ENCODE results near the gene RPL13A. TPM values are rescaled to one million over a fixed set of nuclear protein-coding genes. Genes with fewer than 3 reads are reported as not detected.

The RPL13A gene
- total and polyA plus RNA-seq, 9 of the 15 experiments (the other 6 are each of a cell fraction or from before 2014, with no cell fraction given), result 1,744 to 5,482 (median 2,949) TPM

DNA sequence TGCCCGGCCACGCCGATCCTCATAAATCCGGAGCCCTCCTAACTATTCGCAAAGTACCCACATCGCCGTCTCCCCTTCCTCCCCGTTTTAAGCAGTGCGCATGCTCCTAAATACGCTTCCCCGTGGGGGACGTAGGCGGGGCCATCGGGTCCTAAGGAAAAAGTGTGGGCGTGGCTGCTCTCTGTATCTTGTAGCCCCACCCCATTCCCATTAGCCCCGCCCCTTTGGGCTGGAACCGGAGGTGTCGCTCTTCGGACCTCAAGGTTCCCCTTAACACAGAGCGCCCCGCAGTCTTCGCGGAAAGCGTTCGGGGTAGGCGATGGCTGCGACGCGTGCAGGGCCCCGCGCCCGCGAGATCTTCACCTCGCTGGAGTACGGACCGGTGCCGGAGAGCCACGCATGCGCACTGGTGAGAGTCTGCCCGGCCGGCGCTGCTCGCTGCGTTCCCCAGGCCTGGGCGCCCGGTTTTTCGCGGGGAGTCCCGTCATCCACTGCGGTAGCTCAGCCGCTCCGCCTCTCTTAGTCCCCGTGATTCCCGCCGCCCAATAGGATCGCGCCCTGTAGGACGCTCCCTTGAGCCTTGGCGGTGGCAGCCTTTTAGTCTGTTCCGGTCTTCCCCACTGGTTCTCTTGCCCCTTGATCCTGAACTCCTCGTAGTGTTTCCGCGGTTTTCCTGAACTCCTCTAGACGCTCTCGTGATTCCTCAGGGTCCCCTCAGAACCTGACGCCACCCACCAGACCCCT lies 34.2 kb upstream of the RPL13A start, which contains the start of gene ALDH16A1 (continued):
- TF ChIP-seq SMARCC2 (IDR thresholded peaks at IDR 0.05; ENCODE audit: low read depth), result no peak
- no peak for TF ChIP-seq PTBP1 (IDR thresholded peaks at IDR 0.05; ENCODE audit: low read depth, low read length)
- TF ChIP-seq NCOA6 (IDR thresholded peaks at IDR 0.05), result no peak
- TF ChIP-seq HIVEP1 (CRISPR knock-in tag; IDR thresholded peaks at IDR 0.05), result no peak
- peak; percentile 33; the same call in 1 of the 2 replicates for TF ChIP-seq ELF2 (CRISPR knock-in tag; IDR thresholded peaks at IDR 0.05)
- TF ChIP-seq PTTG1 (tag; IDR thresholded peaks at IDR 0.05; ENCODE audit: low read depth), result no peak
- TF ChIP-seq, protein P1, sequence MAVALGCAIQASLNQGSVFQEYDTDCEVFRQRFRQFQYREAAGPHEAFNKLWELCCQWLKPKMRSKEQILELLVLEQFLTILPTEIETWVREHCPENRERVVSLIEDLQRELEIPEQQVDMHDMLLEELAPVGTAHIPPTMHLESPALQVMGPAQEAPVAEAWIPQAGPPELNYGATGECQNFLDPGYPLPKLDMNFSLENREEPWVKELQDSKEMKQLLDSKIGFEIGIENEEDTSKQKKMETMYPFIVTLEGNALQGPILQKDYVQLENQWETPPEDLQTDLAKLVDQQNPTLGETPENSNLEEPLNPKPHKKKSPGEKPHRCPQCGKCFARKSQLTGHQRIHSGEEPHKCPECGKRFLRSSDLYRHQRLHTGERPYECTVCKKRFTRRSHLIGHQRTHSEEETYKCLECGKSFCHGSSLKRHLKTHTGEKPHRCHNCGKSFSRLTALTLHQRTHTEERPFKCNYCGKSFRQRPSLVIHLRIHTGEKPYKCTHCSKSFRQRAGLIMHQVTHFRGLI (CRISPR knock-in tag; IDR thresholded peaks at IDR 0.05), result no peak
- no peak for TF ChIP-seq ZNF57 (CRISPR knock-in tag; IDR thresholded peaks at IDR 0.05)
- TF ChIP-seq ZNF583 (CRISPR knock-in tag; IDR thresholded peaks at IDR 0.05), result no peak
- TF ChIP-seq BDP1 (IDR thresholded peaks at IDR 0.05; ENCODE audit: insufficient read depth, insufficient read length), result no peak
- 0 out of 2 replicates have a peak, but pooled peaks have one; percentile 27 for TF ChIP-seq SOX6 (IDR thresholded peaks at IDR 0.05)
- TF ChIP-seq, protein P2, sequence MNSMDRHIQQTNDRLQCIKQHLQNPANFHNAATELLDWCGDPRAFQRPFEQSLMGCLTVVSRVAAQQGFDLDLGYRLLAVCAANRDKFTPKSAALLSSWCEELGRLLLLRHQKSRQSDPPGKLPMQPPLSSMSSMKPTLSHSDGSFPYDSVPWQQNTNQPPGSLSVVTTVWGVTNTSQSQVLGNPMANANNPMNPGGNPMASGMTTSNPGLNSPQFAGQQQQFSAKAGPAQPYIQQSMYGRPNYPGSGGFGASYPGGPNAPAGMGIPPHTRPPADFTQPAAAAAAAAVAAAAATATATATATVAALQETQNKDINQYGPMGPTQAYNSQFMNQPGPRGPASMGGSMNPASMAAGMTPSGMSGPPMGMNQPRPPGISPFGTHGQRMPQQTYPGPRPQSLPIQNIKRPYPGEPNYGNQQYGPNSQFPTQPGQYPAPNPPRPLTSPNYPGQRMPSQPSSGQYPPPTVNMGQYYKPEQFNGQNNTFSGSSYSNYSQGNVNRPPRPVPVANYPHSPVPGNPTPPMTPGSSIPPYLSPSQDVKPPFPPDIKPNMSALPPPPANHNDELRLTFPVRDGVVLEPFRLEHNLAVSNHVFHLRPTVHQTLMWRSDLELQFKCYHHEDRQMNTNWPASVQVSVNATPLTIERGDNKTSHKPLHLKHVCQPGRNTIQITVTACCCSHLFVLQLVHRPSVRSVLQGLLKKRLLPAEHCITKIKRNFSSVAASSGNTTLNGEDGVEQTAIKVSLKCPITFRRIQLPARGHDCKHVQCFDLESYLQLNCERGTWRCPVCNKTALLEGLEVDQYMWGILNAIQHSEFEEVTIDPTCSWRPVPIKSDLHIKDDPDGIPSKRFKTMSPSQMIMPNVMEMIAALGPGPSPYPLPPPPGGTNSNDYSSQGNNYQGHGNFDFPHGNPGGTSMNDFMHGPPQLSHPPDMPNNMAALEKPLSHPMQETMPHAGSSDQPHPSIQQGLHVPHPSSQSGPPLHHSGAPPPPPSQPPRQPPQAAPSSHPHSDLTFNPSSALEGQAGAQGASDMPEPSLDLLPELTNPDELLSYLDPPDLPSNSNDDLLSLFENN (IDR thresholded peaks at IDR 0.05; ENCODE audit: low read depth in 2 of 2, low read length in 2 of 2), result peak in 1 of 2 experiments; percentile 60; a peak in 1 of 4 replicates
- TF ChIP-seq ZNF224 (CRISPR knock-in tag; IDR thresholded peaks at IDR 0.05), result no peak
- peak; percentile 54 for TF ChIP-seq FIP1L1 (IDR thresholded peaks at IDR 0.05; ENCODE audit: low read depth, low read length, poor library complexity, severe bottlenecking)
- peak; percentile 96 for TF ChIP-seq SMAD1 (IDR thresholded peaks at IDR 0.05; ENCODE audit: low read depth, low read length, partially characterized antibody)
- TF ChIP-seq TFAM (CRISPR knock-in tag; conservative IDR thresholded peaks at IDR 0.05), result no peak
- TF ChIP-seq, protein P3, sequence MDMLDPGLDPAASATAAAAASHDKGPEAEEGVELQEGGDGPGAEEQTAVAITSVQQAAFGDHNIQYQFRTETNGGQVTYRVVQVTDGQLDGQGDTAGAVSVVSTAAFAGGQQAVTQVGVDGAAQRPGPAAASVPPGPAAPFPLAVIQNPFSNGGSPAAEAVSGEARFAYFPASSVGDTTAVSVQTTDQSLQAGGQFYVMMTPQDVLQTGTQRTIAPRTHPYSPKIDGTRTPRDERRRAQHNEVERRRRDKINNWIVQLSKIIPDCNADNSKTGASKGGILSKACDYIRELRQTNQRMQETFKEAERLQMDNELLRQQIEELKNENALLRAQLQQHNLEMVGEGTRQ (CRISPR knock-in tag; IDR thresholded peaks at IDR 0.05), result peak; percentile 95
- 0 out of 2 replicates have a peak, but pooled peaks have one; percentile 53 for TF ChIP-seq NCOA1 (IDR thresholded peaks at IDR 0.05; ENCODE audit: low read depth)
- TF ChIP-seq MCM2 (IDR thresholded peaks at IDR 0.05; ENCODE audit: low read depth), result no peak
- TF ChIP-seq, protein P4, sequence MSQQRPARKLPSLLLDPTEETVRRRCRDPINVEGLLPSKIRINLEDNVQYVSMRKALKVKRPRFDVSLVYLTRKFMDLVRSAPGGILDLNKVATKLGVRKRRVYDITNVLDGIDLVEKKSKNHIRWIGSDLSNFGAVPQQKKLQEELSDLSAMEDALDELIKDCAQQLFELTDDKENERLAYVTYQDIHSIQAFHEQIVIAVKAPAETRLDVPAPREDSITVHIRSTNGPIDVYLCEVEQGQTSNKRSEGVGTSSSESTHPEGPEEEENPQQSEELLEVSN (IDR thresholded peaks at IDR 0.05; ENCODE audit: borderline replicate concordance in 1 of 2, extremely low read depth in 1 of 2, insufficient read depth in 1 of 2, insufficient read length in 1 of 2, low read depth in 1 of 2, low read length in 1 of 2, poor library complexity in 1 of 2, severe bottlenecking in 1 of 2), result peak; percentile 75 to 81
- TF ChIP-seq, protein P5, sequence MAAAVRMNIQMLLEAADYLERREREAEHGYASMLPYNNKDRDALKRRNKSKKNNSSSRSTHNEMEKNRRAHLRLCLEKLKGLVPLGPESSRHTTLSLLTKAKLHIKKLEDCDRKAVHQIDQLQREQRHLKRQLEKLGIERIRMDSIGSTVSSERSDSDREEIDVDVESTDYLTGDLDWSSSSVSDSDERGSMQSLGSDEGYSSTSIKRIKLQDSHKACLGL (CRISPR knock-in tag; IDR thresholded peaks at IDR 0.05; ENCODE audit: borderline replicate concordance, poor library complexity, severe bottlenecking), result no peak
